Mesothelial cell of epicardium (in vitro differentiated cells): ENCODE data around the gene BRI3BP. TPM values are rescaled to one million over a fixed set of nuclear protein-coding genes. Genes with fewer than 3 reads are reported as not detected.

Source experiments
- DNase-seq, 2 experiments: peaks; one replicate each; pipeline ENCODE4 v3.0.0; 2021; ENCODE audit warnings: low spot score in 2 of 2; ENCODE audit not compliant: unreplicated experiment in 2 of 2
- H3K27ac Mint-ChIP-seq: 2 replicates; pipeline ENCODE4 v1.8.0; 2021; ENCODE audit warnings: mixed read lengths
- H3K27me3 Mint-ChIP-seq: 2 replicates; pipeline ENCODE4 v1.8.0; 2021; ENCODE audit warnings: low read depth, mixed read lengths
- H3K36me3 Mint-ChIP-seq: 2 replicates; pipeline ENCODE4 v1.8.0; 2021; ENCODE audit warnings: mixed read lengths
- H3K4me1 Mint-ChIP-seq: 2 replicates; pipeline ENCODE4 v1.8.0; 2021; ENCODE audit warnings: mixed read lengths
- H3K4me3 Mint-ChIP-seq: 2 replicates; pipeline ENCODE4 v1.8.0; 2021; ENCODE audit warnings: mild to moderate bottlenecking, moderate library complexity, mixed read lengths
- H3K9me3 Mint-ChIP-seq: 2 replicates; pipeline ENCODE4 v1.8.0; 2021; ENCODE audit warnings: mixed read lengths
- total RNA-seq: library from RNA; stranded (reverse); gene quantifications from 3 replicates; pipeline ENCODE4 v1.2.1, GENCODE V29; 2021
- TF ChIP-seq, protein P1 (sequence below): fragments of 200-600 bp; sonication (generic); IDR thresholded peaks from one replicate; pipeline ENCODE4 v1.5.0; 2021; ENCODE audit warnings: antibody characterized with exemption; ENCODE audit not compliant: unreplicated experiment

BRI3BP gene
- total RNA-seq, 1 donor from 2014 or later, result 7.2 TPM

DNA sequence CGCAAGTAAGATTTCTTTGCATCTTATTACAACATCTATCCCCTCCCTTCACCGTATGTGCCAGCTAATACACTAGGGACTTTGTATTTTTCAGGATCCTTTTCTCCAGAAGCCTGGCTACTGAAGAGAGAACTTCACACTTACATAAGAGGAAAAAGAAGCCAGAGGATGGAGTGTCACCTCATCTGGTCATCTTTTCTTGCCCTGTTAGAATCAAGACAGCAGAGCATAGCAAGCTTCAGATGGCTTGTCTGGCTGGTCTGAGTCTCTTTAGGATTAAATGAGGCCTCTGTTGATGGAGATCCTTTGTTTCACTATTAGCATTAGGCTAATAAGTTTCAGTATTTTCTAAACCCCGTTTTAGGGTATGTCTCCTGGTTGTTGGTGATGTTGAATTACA lies 57.4 kb downstream of the BRI3BP start:
- no peaks in the 10 kb centered on the region for H3K4me1 Mint-ChIP-seq
- no peaks in the 10 kb centered on the region for H3K27me3 Mint-ChIP-seq
- H3K4me3 Mint-ChIP-seq, result no peak overlapping the region
- TF ChIP-seq, protein P1, sequence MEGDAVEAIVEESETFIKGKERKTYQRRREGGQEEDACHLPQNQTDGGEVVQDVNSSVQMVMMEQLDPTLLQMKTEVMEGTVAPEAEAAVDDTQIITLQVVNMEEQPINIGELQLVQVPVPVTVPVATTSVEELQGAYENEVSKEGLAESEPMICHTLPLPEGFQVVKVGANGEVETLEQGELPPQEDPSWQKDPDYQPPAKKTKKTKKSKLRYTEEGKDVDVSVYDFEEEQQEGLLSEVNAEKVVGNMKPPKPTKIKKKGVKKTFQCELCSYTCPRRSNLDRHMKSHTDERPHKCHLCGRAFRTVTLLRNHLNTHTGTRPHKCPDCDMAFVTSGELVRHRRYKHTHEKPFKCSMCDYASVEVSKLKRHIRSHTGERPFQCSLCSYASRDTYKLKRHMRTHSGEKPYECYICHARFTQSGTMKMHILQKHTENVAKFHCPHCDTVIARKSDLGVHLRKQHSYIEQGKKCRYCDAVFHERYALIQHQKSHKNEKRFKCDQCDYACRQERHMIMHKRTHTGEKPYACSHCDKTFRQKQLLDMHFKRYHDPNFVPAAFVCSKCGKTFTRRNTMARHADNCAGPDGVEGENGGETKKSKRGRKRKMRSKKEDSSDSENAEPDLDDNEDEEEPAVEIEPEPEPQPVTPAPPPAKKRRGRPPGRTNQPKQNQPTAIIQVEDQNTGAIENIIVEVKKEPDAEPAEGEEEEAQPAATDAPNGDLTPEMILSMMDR, result no peak
- no peak for DNase-seq
- peaks cover 3% of the 10 kb centered on the region for H3K9me3 Mint-ChIP-seq
- no peak overlapping the region for H3K27ac Mint-ChIP-seq
- no peaks in the 10 kb centered on the region for H3K36me3 Mint-ChIP-seq

DNA sequence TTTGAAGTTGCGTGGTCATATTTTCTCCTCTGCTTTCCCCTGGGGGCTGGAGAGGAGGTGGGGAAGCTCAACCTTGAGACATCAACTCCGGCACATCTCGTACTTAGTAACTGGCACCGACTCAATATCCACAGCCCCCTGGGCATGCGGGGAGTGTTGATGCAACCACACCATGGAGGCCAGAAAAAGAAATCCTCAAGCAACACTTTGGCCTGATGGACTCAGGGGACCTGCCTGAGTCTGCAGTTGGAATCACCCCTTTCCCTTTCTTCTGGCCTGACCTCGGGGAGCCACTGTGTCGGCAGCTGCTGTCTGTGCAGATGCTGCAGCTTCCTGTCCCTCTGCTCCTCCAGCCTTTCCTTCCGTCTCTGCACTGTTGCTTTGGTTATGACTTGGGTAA lies 60.4 kb downstream of the BRI3BP start:
- Mint-ChIP-seq H3K27ac (no peak overlapping the region), H3K9me3 (peaks cover 3% of the 10 kb centered on the region), H3K4me1 (no peaks in the 10 kb centered on the region), H3K36me3 (no peaks in the 10 kb centered on the region), H3K27me3 (no peaks in the 10 kb centered on the region), H3K4me3 (no peak overlapping the region)
- TF ChIP-seq, protein P1, result no peak
- DNase-seq, result no peak

DNA sequence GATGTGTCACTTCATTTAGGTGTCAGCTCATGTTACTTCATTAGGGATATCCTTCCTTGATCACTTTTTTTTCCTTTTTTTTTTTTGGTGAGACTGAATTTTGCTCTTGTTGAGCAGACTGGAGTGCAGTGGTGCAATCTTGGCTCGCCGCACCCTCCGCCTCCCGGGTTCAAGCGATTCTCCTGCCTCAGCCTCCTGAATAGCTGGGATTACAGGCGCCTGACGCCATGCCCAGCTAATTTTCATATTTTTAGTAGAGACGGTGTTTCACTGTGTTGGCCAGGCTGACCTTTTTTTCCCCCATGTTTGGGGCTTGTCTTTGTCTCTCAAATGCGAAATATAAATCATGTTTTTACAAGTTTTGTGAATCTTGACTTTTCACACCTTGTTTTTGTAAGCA lies 62.1 kb downstream of the BRI3BP start:
- TF ChIP-seq, protein P1, result no peak
- Mint-ChIP-seq H3K27me3 (no peaks in the 10 kb centered on the region), H3K36me3 (no peaks in the 10 kb centered on the region), H3K27ac (no peak overlapping the region), H3K4me3 (no peak overlapping the region), H3K9me3 (peaks cover 7% of the 10 kb centered on the region), H3K4me1 (no peaks in the 10 kb centered on the region)
- DNase-seq, result no peak

DNA sequence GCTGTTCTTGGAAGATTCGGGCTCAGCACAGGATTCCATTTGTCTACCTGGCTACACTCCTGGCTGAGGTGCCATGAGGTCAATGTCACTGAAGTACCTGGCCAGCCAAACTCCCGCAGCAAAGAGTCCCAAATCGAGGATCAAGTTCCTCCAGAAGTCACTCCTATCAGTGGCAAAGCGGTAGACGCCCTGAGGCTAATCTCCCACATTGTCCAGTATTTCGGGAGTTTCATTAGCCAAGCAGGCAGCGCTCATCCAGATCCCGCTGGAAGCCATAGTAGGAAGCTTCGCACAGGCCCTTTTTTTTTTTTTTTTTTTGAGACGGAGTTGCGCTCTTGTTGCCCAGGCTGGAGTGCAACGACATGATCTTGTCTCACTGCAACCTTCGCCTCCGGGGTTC lies 62.9 kb downstream of the BRI3BP start:
- no peak for DNase-seq
- Mint-ChIP-seq H3K4me1 (no peaks in the 10 kb centered on the region), H3K27ac (no peak overlapping the region), H3K36me3 (no peaks in the 10 kb centered on the region), H3K9me3 (peaks cover 7% of the 10 kb centered on the region), H3K27me3 (no peaks in the 10 kb centered on the region), H3K4me3 (no peak overlapping the region)
- TF ChIP-seq, protein P1, result no peak

DNA sequence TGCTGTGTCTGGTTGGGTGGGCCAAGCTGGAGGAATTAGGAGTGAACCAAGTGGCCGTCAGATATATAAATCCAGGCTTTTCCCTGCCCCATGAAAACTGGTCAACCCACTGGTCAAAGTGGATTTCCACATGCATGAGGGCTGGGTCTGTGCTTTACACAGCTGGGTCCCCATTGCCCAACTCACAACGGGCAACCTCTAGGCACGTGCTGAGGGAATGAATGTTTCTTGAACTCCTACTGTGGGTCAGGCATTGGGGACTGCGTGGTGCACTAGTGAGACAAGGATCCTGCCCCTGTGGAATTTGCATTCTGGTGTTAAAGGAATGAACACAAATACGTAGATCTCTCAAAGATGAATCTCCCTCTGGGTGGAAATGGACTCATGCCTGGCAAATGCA lies 64.3 kb downstream of the BRI3BP start:
- H3K4me3 Mint-ChIP-seq, result no peak overlapping the region
- DNase-seq, result no peak
- H3K27ac Mint-ChIP-seq, result no peak overlapping the region

More for the DNA sequence above, 64.3 kb downstream of the BRI3BP start:
- peaks cover 11% of the 10 kb centered on the region for H3K9me3 Mint-ChIP-seq
- H3K27me3 Mint-ChIP-seq, result no peaks in the 10 kb centered on the region
- no peaks in the 10 kb centered on the region for H3K4me1 Mint-ChIP-seq
- no peaks in the 10 kb centered on the region for H3K36me3 Mint-ChIP-seq
- TF ChIP-seq, protein P1, result no peak
